GM10266 (cell line): ENCODE data around the gene GRB10.

Experiments used
- DNase-seq: peaks from one replicate; pipeline ENCODE4 v3.0.0; 2012; ENCODE audit errors: extremely low spot score
- TF ChIP-seq, protein P1 (sequence below): IDR thresholded peaks from 2 replicates; pipeline ENCODE4 v1.5.1; 2012; ENCODE audit warnings: mild to moderate bottlenecking, low read depth; ENCODE audit not compliant: control insufficient read depth, insufficient read depth; ENCODE audit errors: missing control alignments

GRB10 gene

DNA sequence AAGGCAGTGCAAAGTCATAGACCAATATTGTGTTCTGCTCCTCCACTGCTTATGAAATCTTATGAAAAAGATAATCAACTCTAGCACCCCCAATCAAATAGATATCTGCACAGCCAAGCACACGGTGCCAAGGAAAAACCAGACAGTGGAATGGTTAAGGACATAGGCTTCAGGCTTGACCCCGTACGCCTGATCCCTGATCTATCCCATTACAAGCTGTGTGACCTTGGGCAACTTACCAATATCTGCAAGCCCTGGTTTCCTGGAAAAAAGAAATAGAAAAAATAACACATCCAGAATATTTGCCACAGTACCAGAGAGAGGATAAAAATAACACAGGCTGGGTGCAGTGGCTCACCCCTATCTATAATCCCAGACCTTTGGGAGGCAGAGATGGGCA lies 56.9 kb downstream of the GRB10 start:
- TF ChIP-seq, protein P1, sequence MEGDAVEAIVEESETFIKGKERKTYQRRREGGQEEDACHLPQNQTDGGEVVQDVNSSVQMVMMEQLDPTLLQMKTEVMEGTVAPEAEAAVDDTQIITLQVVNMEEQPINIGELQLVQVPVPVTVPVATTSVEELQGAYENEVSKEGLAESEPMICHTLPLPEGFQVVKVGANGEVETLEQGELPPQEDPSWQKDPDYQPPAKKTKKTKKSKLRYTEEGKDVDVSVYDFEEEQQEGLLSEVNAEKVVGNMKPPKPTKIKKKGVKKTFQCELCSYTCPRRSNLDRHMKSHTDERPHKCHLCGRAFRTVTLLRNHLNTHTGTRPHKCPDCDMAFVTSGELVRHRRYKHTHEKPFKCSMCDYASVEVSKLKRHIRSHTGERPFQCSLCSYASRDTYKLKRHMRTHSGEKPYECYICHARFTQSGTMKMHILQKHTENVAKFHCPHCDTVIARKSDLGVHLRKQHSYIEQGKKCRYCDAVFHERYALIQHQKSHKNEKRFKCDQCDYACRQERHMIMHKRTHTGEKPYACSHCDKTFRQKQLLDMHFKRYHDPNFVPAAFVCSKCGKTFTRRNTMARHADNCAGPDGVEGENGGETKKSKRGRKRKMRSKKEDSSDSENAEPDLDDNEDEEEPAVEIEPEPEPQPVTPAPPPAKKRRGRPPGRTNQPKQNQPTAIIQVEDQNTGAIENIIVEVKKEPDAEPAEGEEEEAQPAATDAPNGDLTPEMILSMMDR, result no peak

DNA sequence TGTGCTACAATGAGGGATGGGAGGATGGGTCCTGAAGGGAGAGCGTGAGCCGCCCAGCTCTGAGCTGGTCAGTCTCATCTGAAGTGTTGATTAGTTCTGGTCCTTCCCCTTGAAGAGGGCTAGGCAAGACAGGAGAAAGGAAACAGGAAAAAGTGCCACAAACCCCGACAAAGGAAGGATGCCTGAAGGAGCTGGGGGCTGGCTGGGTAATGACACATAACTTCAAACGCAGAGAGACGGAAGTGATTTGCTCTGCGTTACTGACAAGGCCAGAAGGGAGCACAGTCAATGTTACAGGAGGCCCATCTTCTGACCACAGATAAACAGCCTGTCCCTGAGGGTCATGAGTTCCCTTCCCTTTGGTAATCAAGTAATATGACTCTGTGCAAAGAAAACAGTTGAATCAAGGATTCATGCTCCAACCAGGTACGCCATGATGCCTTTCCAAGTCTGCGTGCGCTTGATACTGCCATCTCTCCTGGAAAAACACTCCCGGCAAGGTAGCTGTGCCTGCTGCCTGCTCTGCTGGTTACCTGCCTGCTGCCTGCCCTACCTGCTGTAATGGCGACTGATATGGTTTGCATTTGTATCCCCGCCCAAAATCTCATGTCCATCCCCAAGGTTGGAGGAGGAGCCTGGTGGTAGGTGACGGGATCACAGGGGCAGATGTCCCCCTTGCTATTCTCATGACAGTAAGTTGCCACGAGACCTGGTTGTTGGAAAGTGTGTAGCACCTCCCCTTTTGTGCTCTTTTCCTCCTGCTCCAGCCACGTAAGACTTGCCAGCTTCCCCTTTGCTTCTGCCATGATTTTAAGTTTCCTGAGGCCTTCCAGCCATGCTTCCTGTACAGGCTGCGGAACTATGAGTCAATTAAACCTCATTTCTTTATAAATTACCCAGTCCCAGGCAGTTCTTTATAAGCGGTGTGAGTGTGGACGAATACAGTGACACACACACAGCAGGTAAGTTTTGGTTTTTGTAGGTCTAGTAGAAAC lies 57.9 kb downstream of the GRB10 start:
- TF ChIP-seq, protein P1, result no peak
- DNase-seq, result no peak

More for the DNA sequence above, 56.9 kb downstream of the GRB10 start:
- DNase-seq, result no peak

GRCh38 chr7:50723888-50724287 lies 58.8 kb downstream of the GRB10 start:
- DNase-seq, result no peak
- TF ChIP-seq, protein P1, result no peak

DNA sequence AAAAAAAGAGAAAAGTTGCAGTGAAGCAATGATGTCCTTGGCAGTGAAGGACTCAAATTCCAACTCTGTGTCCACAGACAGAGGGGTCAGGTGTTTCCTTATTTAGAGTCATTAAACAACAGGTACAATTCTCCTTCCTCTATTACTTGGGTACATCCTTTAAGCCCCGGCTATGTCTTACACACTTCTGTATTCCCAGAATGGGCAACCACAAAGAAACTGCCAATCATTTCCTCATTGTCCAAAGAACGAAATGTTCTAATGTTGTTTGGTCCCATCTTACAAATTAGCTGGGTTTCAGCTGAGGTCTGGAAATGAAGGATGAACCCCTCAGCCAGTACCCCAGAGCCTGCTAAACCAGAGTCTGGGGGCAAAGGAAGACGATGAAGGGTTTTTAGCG lies 59.5 kb downstream of the GRB10 start:
- TF ChIP-seq, protein P1, result no peak
- DNase-seq, result no peak

DNA sequence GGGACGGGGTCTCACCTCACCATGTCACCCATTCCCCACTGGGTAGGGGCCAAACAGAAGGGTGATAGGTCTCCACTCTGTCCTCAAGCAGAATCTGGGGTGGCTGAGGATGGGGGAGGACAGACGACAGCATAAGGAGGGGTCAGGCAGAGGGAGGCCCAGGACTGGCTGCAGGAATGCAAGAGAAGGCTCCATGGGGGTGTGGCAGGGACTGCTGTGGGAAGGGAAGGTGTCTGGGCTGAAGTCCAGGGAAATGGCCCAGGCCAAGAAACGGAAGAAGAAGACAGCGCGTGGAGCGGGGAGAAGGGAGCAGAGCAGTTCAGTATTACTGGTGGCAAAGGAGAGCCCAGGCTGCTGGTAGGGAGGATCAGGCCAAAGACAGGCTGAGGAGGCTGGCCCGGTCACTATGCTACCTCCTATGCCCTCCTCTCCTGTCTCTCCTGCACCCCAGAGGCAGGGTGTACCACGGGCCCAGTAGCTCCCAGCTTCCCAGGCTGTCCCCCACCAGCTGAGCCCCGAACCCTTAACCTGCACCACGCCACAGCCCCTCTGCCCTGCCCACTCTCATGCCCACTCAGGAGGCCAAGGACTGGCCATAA lies 60.9 kb downstream of the GRB10 start:
- TF ChIP-seq, protein P1, result no peak
- no peak for DNase-seq

- TF ChIP-seq, protein P1, result no peak
Observed at GRCh38 chr7:50721160-50721559, 61.5 kb downstream of the GRB10 start.

GRCh38 chr7:50720295-50720694 lies 62.4 kb downstream of the GRB10 start:
- TF ChIP-seq, protein P1, result no peak
- no peak for DNase-seq

More at GRCh38 chr7:50721160-50721559, 61.5 kb downstream of the GRB10 start:
- no peak for DNase-seq
